Limb (tissue), 2 donors: Measurements from ENCODE around the gene DLG4.
"Not testable (repeated sequence)": the region's sequence is repeated elsewhere in the genome, so short reads cannot be mapped to it uniquely, and the experiment has no call there.

Experiments used
- DNase-seq, 2 donors: peaks; one replicate each; pipeline ENCODE4 v3.0.0-alpha.2; 2016; ENCODE audit errors: extremely low spot score in 2 of 2

The DLG4 gene

GRCh38 chr17:7249830-7250229 lies 30.2 kb upstream of the DLG4 start:
- DNase-seq = no peak

GRCh38 chr17:7249214-7249613 lies 29.6 kb upstream of the DLG4 start:
- DNase-seq = no peak

GRCh38 chr17:7248796-7249195 lies 29.2 kb upstream of the DLG4 start:
- no peak for DNase-seq

GRCh38 chr17:7246779-7247178 lies 27.1 kb upstream of the DLG4 start:
- DNase-seq = no peak

GRCh38 chr17:7243838-7244237 lies 24.2 kb upstream of the DLG4 start:
- DNase-seq = not testable (repeated sequence)

GRCh38 chr17:7243453-7243729 lies 23.8 kb upstream of the DLG4 start:
- no peak for DNase-seq

- peak; percentile 96 to 97 for DNase-seq
Measured at GRCh38 chr17:7242717-7243452, 23.2 kb upstream of the DLG4 start.

- DNase-seq = peak; percentile 96 to 99
Measured at GRCh38 chr17:7241783-7242716, 22.4 kb upstream of the DLG4 start, which contains the start of gene GABARAP. GABARAP (minus strand) TSS chr17:7242449; CDS start chr17:7242330, 119 bp downstream.

- DNase-seq = no peak
Measured at GRCh38 chr17:7241090-7241733, 21.6 kb upstream of the DLG4 start.

GRCh38 chr17:7240375-7240774 lies 20.7 kb upstream of the DLG4 start:
- no peak for DNase-seq

GRCh38 chr17:7239091-7240027 lies 19.7 kb upstream of the DLG4 start, which contains the start of gene PHF23:
PHF23 (minus strand) TSS chr17:7239457; CDS start chr17:7239279, 178 bp downstream.
- peak; percentile 99 to 100 for DNase-seq

- DNase-seq = peak in 1 of 2 donors; percentile 77
Measured at GRCh38 chr17:7238420-7239090, 18.9 kb upstream of the DLG4 start.

GRCh38 chr17:7237761-7238419 lies 18.3 kb upstream of the DLG4 start:
- DNase-seq = peak in 1 of 2 donors; percentile 88

- DNase-seq = no peak
Measured at GRCh38 chr17:7237266-7237760, 17.7 kb upstream of the DLG4 start.

GRCh38 chr17:7236808-7237207 lies 17.2 kb upstream of the DLG4 start:
- DNase-seq = no peak

GRCh38 chr17:7235693-7236665 lies 16.3 kb upstream of the DLG4 start:
- no peak for DNase-seq

- DNase-seq = peak; percentile 96 to 98
Measured at GRCh38 chr17:7234083-7234951, 14.7 kb upstream of the DLG4 start, which contains the start of gene DVL2. DVL2 (minus strand) TSS chr17:7234517; CDS start chr17:7234262, 255 bp downstream.
